Suppressor macrophage (primary cell): ENCODE data around the gene NFATC3.
"Not testable (repeated sequence)": the region's sequence is repeated elsewhere in the genome, so short reads cannot be mapped to it uniquely, and the experiment has no call there.

ENCODE experiments used
- DNase-seq, 4 experiments: peaks; one replicate each; pipeline ENCODE4 v3.0.0-alpha.2; 2020 to 2022

The NFATC3 gene

GRCh38 chr16:68090130-68090529 lies 5.0 kb downstream of the NFATC3 start:
- peak in 1 of 4 experiments; percentile 52 for DNase-seq

- no peak for DNase-seq
Measured at GRCh38 chr16:68090533-68090932, 5.4 kb downstream of the NFATC3 start.

GRCh38 chr16:68091380-68092261 lies 6.5 kb downstream of the NFATC3 start:
- peak in 3 of 4 experiments; percentile 22 to 37 (median 34) for DNase-seq

GRCh38 chr16:68092275-68092674 lies 7.1 kb downstream of the NFATC3 start:
- not testable (repeated sequence) for DNase-seq

GRCh38 chr16:68093816-68094613 lies 8.8 kb downstream of the NFATC3 start:
- peak in 3 of 4 experiments; percentile 8 to 53 (median 36) for DNase-seq

- no peak for DNase-seq
Measured at GRCh38 chr16:68094614-68094934, 9.4 kb downstream of the NFATC3 start.

- DNase-seq: no peak
Measured at GRCh38 chr16:68096491-68096890, 11.3 kb downstream of the NFATC3 start.

- DNase-seq: no peak
Measured at GRCh38 chr16:68097088-68097487, 11.9 kb downstream of the NFATC3 start.

- DNase-seq: no peak
Measured at GRCh38 chr16:68097895-68098294, 12.7 kb downstream of the NFATC3 start.

- DNase-seq: no peak
Measured at GRCh38 chr16:68100488-68100887, 15.3 kb downstream of the NFATC3 start.

GRCh38 chr16:68105611-68106010 lies 20.4 kb downstream of the NFATC3 start:
- DNase-seq: no peak

- not testable (repeated sequence) for DNase-seq
Measured at GRCh38 chr16:68107230-68107928, 22.2 kb downstream of the NFATC3 start.

- not testable (repeated sequence) for DNase-seq
Measured at GRCh38 chr16:68109156-68109555, 24.0 kb downstream of the NFATC3 start.

GRCh38 chr16:68110611-68111010 lies 25.4 kb downstream of the NFATC3 start:
- DNase-seq: not testable (repeated sequence)

- no peak for DNase-seq
Measured at GRCh38 chr16:68111379-68111778, 26.2 kb downstream of the NFATC3 start.

GRCh38 chr16:68113059-68113761 lies 28.0 kb downstream of the NFATC3 start:
- peak in 2 of 4 experiments; percentile 23 to 40 for DNase-seq

- no peak for DNase-seq
Measured at GRCh38 chr16:68113765-68114240, 28.6 kb downstream of the NFATC3 start.

- not testable (repeated sequence) for DNase-seq
Measured at GRCh38 chr16:68114939-68115338, 29.8 kb downstream of the NFATC3 start.

GRCh38 chr16:68115851-68116250 lies 30.7 kb downstream of the NFATC3 start:
- no peak for DNase-seq

- DNase-seq: peak in 3 of 4 experiments; percentile 25 to 63 (median 43)
Measured at GRCh38 chr16:68116256-68116867, 31.2 kb downstream of the NFATC3 start.

- peak in 1 of 4 experiments; percentile 6 for DNase-seq
Measured at GRCh38 chr16:68117884-68118283, 32.7 kb downstream of the NFATC3 start.

- DNase-seq: not testable (repeated sequence)
Measured at GRCh38 chr16:68118954-68119353, 33.8 kb downstream of the NFATC3 start.
